GM12878 (cell line): ENCODE data around the gene RANBP17. TPM values are rescaled to one million over a fixed set of nuclear protein-coding genes. Genes with fewer than 3 reads are reported as not detected.

Source experiments
- ATAC-seq: fragments of 200-7000 bp; cut with Tn5 transposase; 3 replicates; pipeline ENCODE4 v1.9.1; 2020; ENCODE audit warnings: mild to moderate bottlenecking, moderate library complexity
- BruUV-seq: library from RNA; stranded (reverse); fragments of 400-500 nt; replicated peaks from 2 replicates; lab custom pipeline; 2021; lab: Mats Ljungman, UMichigan
- CTCF ChIA-PET: fragments of 300-600 bp; sonication (Branson Sonifier 250); formaldehyde crosslinking; extraction: SDS; loops from one replicate; lab custom pipeline; 2021; ENCODE audit warnings: inconsistent platforms; lab: Yijun Ruan, JAX
- POLR2A ChIA-PET: fragments of 350-600 bp; formaldehyde crosslinking; extraction: SDS; loops from one replicate; lab custom pipeline; 2021; ENCODE audit warnings: inconsistent platforms; lab: Charles Lee
- RAD21 ChIA-PET: fragments of 300-600 bp; sonication (Branson Sonifier 250); formaldehyde crosslinking; loops from one replicate; lab custom pipeline; 2023; ENCODE audit warnings: antibody characterized with exemption; ENCODE audit not compliant: unreplicated experiment; lab: Charles Lee
- SMC1A ChIA-PET: fragments of 300-600 bp; sonication (Branson Sonifier 250); formaldehyde crosslinking; loops from one replicate; lab custom pipeline; 2023; ENCODE audit not compliant: unreplicated experiment, uncharacterized antibody; lab: Charles Lee
- DNase-seq: peaks from one replicate; pipeline ENCODE4 v3.0.0-alpha.2; 2011; ENCODE audit warnings: low read depth, low spot score
- FAIRE-seq: peaks from 3 replicates; lab custom pipeline; 2011; peaks lifted over from hg19 to GRCh38; lab: Jason Lieb, UNC
- H2AFZ ChIP-seq: 2 replicates; pipeline ENCODE4 v1.6.0; 2011; ENCODE audit warnings: low read depth, low read length, control low read depth; ENCODE audit not compliant: control insufficient read depth
- H3K27ac ChIP-seq: 2 replicates; pipeline ENCODE4 v1.5.1; 2011; ENCODE audit warnings: control low read depth; ENCODE audit not compliant: control insufficient read depth, insufficient read depth
- H3K27me3 ChIP-seq, 2 experiments: replicated peaks in 1 of 2; 2 replicates each; pipeline versions ENCODE4 v1.6.0 to v1.6.1; 2011; ENCODE audit warnings: low read length in 1 of 2; ENCODE audit not compliant: control insufficient read depth in 2 of 2, insufficient read depth in 2 of 2
- H3K36me3 ChIP-seq, 2 experiments: 2 replicates each; pipeline ENCODE4 v1.5.1; 2011; ENCODE audit warnings: low read length in 1 of 2; ENCODE audit not compliant: control insufficient read depth in 2 of 2, insufficient read depth in 2 of 2
- H3K4me1 ChIP-seq: 2 replicates; pipeline ENCODE4 v1.6.1; 2011; ENCODE audit warnings: mild to moderate bottlenecking, low read length, moderate library complexity, mixed read lengths; ENCODE audit not compliant: control insufficient read depth, insufficient read depth
- H3K4me2 ChIP-seq: 2 replicates; pipeline ENCODE4 v1.6.0; 2011; ENCODE audit warnings: control low read depth; ENCODE audit not compliant: control insufficient read depth, insufficient read depth
- H3K4me3 ChIP-seq: fragments of 200-600 bp; sonication (generic); 2 replicates; pipeline ENCODE4 v1.5.1; 2016
- H3K79me2 ChIP-seq: 2 replicates; pipeline ENCODE4 v1.6.0; 2011; ENCODE audit warnings: low read length; ENCODE audit not compliant: control insufficient read depth, insufficient read depth
- H3K9ac ChIP-seq: 2 replicates; pipeline ENCODE4 v1.8.0; 2011; ENCODE audit warnings: low read length, control low read depth, mixed read lengths; ENCODE audit not compliant: control insufficient read depth, insufficient read depth
- H3K9me3 ChIP-seq: replicated peaks from 3 replicates; pipeline ENCODE4 v1.5.1; 2011; ENCODE audit warnings: mild to moderate bottlenecking, low read length; ENCODE audit not compliant: control insufficient read depth, insufficient read depth
- H4K20me1 ChIP-seq: 2 replicates; pipeline ENCODE4 v1.6.0; 2011; ENCODE audit not compliant: control insufficient read depth, insufficient read depth
- ATF2 ChIP-seq: IDR thresholded peaks from 2 replicates; pipeline ENCODE4 v1.6.1; 2012; ENCODE audit warnings: low read length, inconsistent platforms
- E2F8 ChIP-seq: fragments of 450-650 bp; IDR thresholded peaks from 2 replicates; pipeline ENCODE4 v1.6.1; 2018; ENCODE audit warnings: mild to moderate bottlenecking, low read depth, moderate library complexity; ENCODE audit not compliant: partially characterized antibody
- EED ChIP-seq: sonication (generic); IDR thresholded peaks from 2 replicates; pipeline ENCODE4 v1.6.1; 2016; ENCODE audit warnings: antibody characterized with exemption, low read depth
- ETV6 ChIP-seq, 2 experiments: fragments of 450-650 bp in 1 of 2; IDR thresholded peaks in 1 of 2; conservative IDR thresholded peaks in 1 of 2; 2 replicates each; pipeline ENCODE4 v1.6.1; 2014; ENCODE audit warnings: antibody characterized with exemption in 1 of 2, borderline replicate concordance in 1 of 2, low read depth in 1 of 2, mild to moderate bottlenecking in 1 of 2, moderate library complexity in 1 of 2
- HDAC6 ChIP-seq: fragments of 200-600 bp; sonication (generic); IDR thresholded peaks from one replicate; pipeline ENCODE4 v1.8.0; 2017; ENCODE audit warnings: antibody characterized with exemption; ENCODE audit not compliant: unreplicated experiment
- IRF4 ChIP-seq: IDR thresholded peaks from 2 replicates; pipeline ENCODE4 v1.6.1; 2011; ENCODE audit warnings: low read depth, low read length
- NRF1 ChIP-seq: conservative IDR thresholded peaks from 2 replicates; pipeline ENCODE4 v1.6.1; 2011; ENCODE audit warnings: mild to moderate bottlenecking, low read depth, low read length, improper control_type of control experiment
- WGBS: methylation state at CpG from one replicate; pipeline ENCODE4 v1.1.6; 2016; ENCODE audit warnings: low lambda C conversion rate; ENCODE audit not compliant: insufficient replicate concordance, insufficient coverage; ENCODE audit errors: missing lambda C conversion rate; 5-methylcytosine and 5-hydroxymethylcytosine counted together
- in situ Hi-C: fragments of 300-500 bp; cut with MboI; formaldehyde crosslinking; loops from 9 replicates; pipeline ENCODE4 v1.14.3; 2018; ENCODE audit warnings: mixed read lengths
- intact Hi-C: fragments of 100-400 bp; cut with micrococcal nuclease; formaldehyde crosslinking; loops from one replicate; pipeline ENCODE4 v1.14.2; 2022; ENCODE audit not compliant: unreplicated experiment
- polyA plus RNA-seq, 11 experiments: library from polyadenylated mRNA; depleted of rRNA in 4 of 11; unstranded in 6 of 11; stranded (reverse) in 5 of 11; fragments of >200 nt; fragmentation: Nextera tagmentation in 4 of 11; fragmentation: Illumina TruSeq in 1 of 11; extraction: Ambion mirVana in 4 of 11; extraction: Trizol in 1 of 11; gene quantifications; 1 replicate in 1 of 11; 2 replicates in 10 of 11; pipeline versions ENCODE4 v1.2.1 to v1.2.3, GENCODE V29; 2011 to 2016; ENCODE audit warnings: inconsistent platforms in 2 of 11, missing spikeins in 2 of 11, low read depth in 1 of 11
- total RNA-seq, 4 experiments: library from RNA; depleted of rRNA in 3 of 4; stranded (reverse); fragments of >200 nt in 3 of 4; fragmentation: Illumina TruSeq in 1 of 4; extraction: Trizol in 1 of 4; gene quantifications; 2 replicates each; pipeline versions ENCODE4 v1.2.1 to v1.2.3, GENCODE V29; 2013 to 2021

Gene RANBP17
- total and polyA plus RNA-seq, 10 of the 15 experiments (the other 5 are each of a cell fraction or from before 2014, with no cell fraction given), result 0.10 TPM; not detected in 9

GRCh38 chr5:171309276-171310211 is 447.7 kb downstream of the RANBP17 start:
- ChIA-PET SMC1A (no interaction called here), CTCF (no interaction called here), RAD21 (no interaction called here), POLR2A (no interaction called here)
- Histone ChIP-seq H3K4me3 (no peak overlapping the region), H3K27me3 (peaks cover 5 to 21% of the 10 kb centered on the region in 2 experiments), H3K9me3 (no peaks in the 10 kb centered on the region; the same call in 2 of the 3 replicates), H3K36me3 (no peaks in the 10 kb centered on the region), H3K4me1 (no peaks in the 10 kb centered on the region), H3K27ac (no peak overlapping the region), H4K20me1 (no peaks in the 10 kb centered on the region; the same call in 1 of the 2 replicates), H3K79me2 (no peaks in the 10 kb centered on the region), H3K4me2 (no peak overlapping the region), H3K9ac (no peak overlapping the region), H2AFZ (no peak overlapping the region)
- FAIRE-seq (no peak), ATAC-seq (no peak), DNase-seq (no peak)
- WGBS, result 76% methylated on average over 71 of the region's 106 CpGs
- intact Hi-C loops (no loop called here), in situ Hi-C loops (no loop called here)
- BruUV-seq, result no TSS peak
- TF ChIP-seq ATF2 (no peak), IRF4 (no peak), NRF1 (no peak), E2F8 (no peak), EED (no peak), ETV6 (conservative IDR thresholded peaks at IDR 0.05 in 1 of 2, IDR thresholded peaks at IDR 0.05 in 1 of 2; ENCODE audit: borderline replicate concordance in 1 of 2, low read depth in 1 of 2) (no peak), HDAC6 (peak; percentile 85)
